Sigmoid colon (tissue), 4 donors: ENCODE measurements around the gene ABO.

Experiments used
- CTCF ChIP-seq, 4 experiments: fragments of 450-650 bp in 3 of 4; fragments of 200-600 bp in 1 of 4; IDR thresholded peaks; one replicate each; pipeline ENCODE4 v1.5.1; 2016 to 2019; ENCODE audit warnings: antibody characterized with exemption in 4 of 4, mild to moderate bottlenecking in 3 of 4, moderate library complexity in 2 of 4
- EP300 ChIP-seq, 4 donors: sonication (generic); formaldehyde crosslinking; IDR thresholded peaks; one replicate each; pipeline ENCODE4 v1.6.1; 2017; ENCODE audit warnings: antibody characterized with exemption in 4 of 4
- POLR2A ChIP-seq, 2 donors: fragments of 450-650 bp; IDR thresholded peaks; one replicate each; pipeline ENCODE4 v1.6.1; 2016; ENCODE audit warnings: antibody characterized with exemption in 2 of 2, mild to moderate bottlenecking in 2 of 2, moderate library complexity in 2 of 2

GRCh38 chr9:133247632-133248031, 27.4 kb downstream of the ABO start:
- TF ChIP-seq EP300 (IDR thresholded peaks at IDR 0.05) (no peak), CTCF (IDR thresholded peaks at IDR 0.05) (no peak), POLR2A (IDR thresholded peaks at IDR 0.05) (no peak)
